Loucy (cell line): Measurements from ENCODE around the gene PON1.

Experiments used
- H2AFZ ChIP-seq: fragments of 200-600 bp; sonication (generic); 2 replicates; pipeline ENCODE4 v1.6.0; 2016; ENCODE audit warnings: antibody characterized with exemption, mild to moderate bottlenecking, low read length, moderate library complexity
- H3F3A ChIP-seq: fragments of 200-600 bp; 2 replicates; pipeline ENCODE4 v1.6.0; 2016; ENCODE audit warnings: antibody characterized with exemption, low read depth, mild to moderate bottlenecking
- H3K27me3 ChIP-seq: fragments of 200-600 bp; sonication (generic); 2 replicates; pipeline ENCODE4 v1.6.1; 2014; ENCODE audit warnings: low read length, mild to moderate bottlenecking; ENCODE audit not compliant: insufficient read depth, poor library complexity, severe bottlenecking
- H3K36me3 ChIP-seq: fragments of 200-600 bp; sonication (generic); 2 replicates; pipeline ENCODE4 v1.6.1; 2016; ENCODE audit warnings: low read length; ENCODE audit not compliant: insufficient read depth
- H3K4me1 ChIP-seq: fragments of 200-600 bp; sonication (generic); 2 replicates; pipeline ENCODE4 v1.5.1; 2014; ENCODE audit warnings: low read length, mild to moderate bottlenecking; ENCODE audit not compliant: insufficient read depth, poor library complexity, severe bottlenecking
- H3K4me2 ChIP-seq: fragments of 200-600 bp; sonication (generic); 2 replicates; pipeline ENCODE4 v1.6.0; 2014; ENCODE audit warnings: antibody characterized with exemption, low read length, low read depth, mild to moderate bottlenecking; ENCODE audit not compliant: poor library complexity, severe bottlenecking
- H3K4me3 ChIP-seq: fragments of 200-600 bp; sonication (generic); 2 replicates; pipeline ENCODE4 v1.5.1; 2014; ENCODE audit warnings: low read length, mild to moderate bottlenecking, mixed read lengths; ENCODE audit not compliant: poor library complexity, severe bottlenecking
- H3K79me2 ChIP-seq: fragments of 200-600 bp; sonication (generic); 2 replicates; pipeline ENCODE4 v1.6.1; 2014; ENCODE audit warnings: low read length; ENCODE audit not compliant: insufficient read depth
- H3K9ac ChIP-seq: fragments of 200-600 bp; sonication (generic); 2 replicates; pipeline ENCODE4 v1.6.0; 2014; ENCODE audit warnings: mild to moderate bottlenecking, low read depth, low read length, moderate library complexity; ENCODE audit not compliant: poor library complexity, severe bottlenecking
- H3K9me2 ChIP-seq: fragments of 200-600 bp; sonication (generic); replicated peaks from 2 replicates; pipeline ENCODE4 v1.6.1; 2016; ENCODE audit warnings: low read depth, low read length, mixed read lengths
- H3K9me3 ChIP-seq: fragments of 200-600 bp; sonication (generic); 2 replicates; pipeline ENCODE4 v1.6.1; 2014; ENCODE audit warnings: mild to moderate bottlenecking, antibody characterized with exemption, low read length, low read depth; ENCODE audit not compliant: insufficient read depth
- H4K20me1 ChIP-seq: fragments of 200-600 bp; sonication (generic); 2 replicates; pipeline ENCODE4 v1.6.0; 2014; ENCODE audit warnings: antibody characterized with exemption, low read length, mild to moderate bottlenecking; ENCODE audit not compliant: insufficient read depth, poor library complexity, severe bottlenecking
- CTCF ChIP-seq: fragments of 200-600 bp; sonication (generic); conservative IDR thresholded peaks from 2 replicates; pipeline ENCODE4 v1.5.1; 2014; ENCODE audit warnings: mild to moderate bottlenecking, antibody characterized with exemption, low read length
- EZH2phosphoT487 ChIP-seq: fragments of 200-600 bp; IDR thresholded peaks from 2 replicates; pipeline ENCODE4 v1.6.1; 2018; ENCODE audit warnings: antibody characterized with exemption, mild to moderate bottlenecking, moderate library complexity, borderline replicate concordance

PON1 gene

GRCh38 chr7:95320651-95321050, 3.7 kb downstream of the PON1 start:
- no peaks in the 10 kb centered on the region for H3K36me3 ChIP-seq
- no peak overlapping the region for H2AFZ ChIP-seq
- H3F3A ChIP-seq: no peaks in the 10 kb centered on the region
- H3K4me1 ChIP-seq: no peaks in the 10 kb centered on the region
- TF ChIP-seq EZH2phosphoT487 (no peak), CTCF (no peak)
- no peaks in the 10 kb centered on the region for H3K9me3 ChIP-seq
- H3K79me2 ChIP-seq: no peaks in the 10 kb centered on the region
- H3K27me3 ChIP-seq: no peaks in the 10 kb centered on the region
- no peak overlapping the region for H3K4me2 ChIP-seq
- no peak overlapping the region for H3K4me3 ChIP-seq
- no peaks in the 10 kb centered on the region for H3K9me2 ChIP-seq
- no peak overlapping the region for H3K9ac ChIP-seq
- no peaks in the 10 kb centered on the region for H4K20me1 ChIP-seq

- Histone ChIP-seq H2AFZ (no peak overlapping the region), H3K4me1 (no peaks in the 10 kb centered on the region), H3F3A (no peaks in the 10 kb centered on the region), H3K36me3 (no peaks in the 10 kb centered on the region), H3K79me2 (no peaks in the 10 kb centered on the region), H4K20me1 (no peaks in the 10 kb centered on the region), H3K4me2 (no peak overlapping the region), H3K27me3 (no peaks in the 10 kb centered on the region), H3K9me2 (no peaks in the 10 kb centered on the region), H3K9me3 (no peaks in the 10 kb centered on the region), H3K4me3 (no peak overlapping the region), H3K9ac (no peak overlapping the region)
- no peak for TF ChIP-seq EZH2phosphoT487
- TF ChIP-seq CTCF: no peak
These were observed 4.8 kb downstream of the PON1 start for GRCh38 chr7:95319570-95319969.

GRCh38 chr7:95318501-95319100, 5.7 kb downstream of the PON1 start:
- Histone ChIP-seq H3K9me3 (no peaks in the 10 kb centered on the region), H3K36me3 (no peaks in the 10 kb centered on the region), H3K9ac (no peak overlapping the region), H3K4me2 (no peak overlapping the region), H3K9me2 (no peaks in the 10 kb centered on the region), H3K27me3 (no peaks in the 10 kb centered on the region), H4K20me1 (no peaks in the 10 kb centered on the region), H2AFZ (no peak overlapping the region), H3K4me1 (no peaks in the 10 kb centered on the region), H3F3A (no peaks in the 10 kb centered on the region), H3K4me3 (no peak overlapping the region), H3K79me2 (no peaks in the 10 kb centered on the region)
- TF ChIP-seq CTCF (no peak), EZH2phosphoT487 (no peak)
